Measurements from ENCODE around the gene SYNPO2L. TPM values are rescaled to one million over a fixed set of nuclear protein-coding genes. Genes with fewer than 3 reads are reported as not detected.
A peak's percentile ranks its signal among the peaks of the same experiment; 100 is the strongest.

The SYNPO2L gene
- total RNA-seq, 1 donor = under 0.01 TPM

DNA sequence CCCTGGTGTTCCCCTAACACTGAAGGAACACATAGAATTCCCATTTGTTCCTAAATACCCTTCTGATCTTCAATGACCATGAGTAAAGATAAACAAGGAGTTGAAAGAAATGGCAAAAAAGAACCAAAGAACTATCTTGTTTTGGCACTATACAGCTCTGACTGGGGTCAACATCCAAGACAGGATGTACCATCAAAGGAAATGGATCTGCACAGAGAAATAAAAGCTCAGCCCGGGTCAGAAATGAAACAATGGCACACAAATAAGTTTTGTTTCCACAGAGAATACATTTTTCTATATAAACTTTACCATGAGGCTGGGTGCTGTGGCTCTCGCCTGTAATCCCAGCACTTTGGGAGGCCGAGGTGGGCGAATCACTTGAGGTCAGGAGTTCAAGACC lies 46.7 kb downstream of the SYNPO2L start:
- Histone ChIP-seq H3K27me3 (ENCODE audit: insufficient read depth, low read length) (no peaks in the 10 kb centered on the region), H3K4me2 (ENCODE audit: insufficient read depth, low read length) (no peak overlapping the region), H3K4me1 (ENCODE audit: insufficient read depth, low read length) (no peaks in the 10 kb centered on the region), H3K27ac (ENCODE audit: low read depth, low read length) (no peak overlapping the region), H3K79me2 (ENCODE audit: insufficient read depth, low read length) (no peaks in the 10 kb centered on the region), H3K36me3 (ENCODE audit: insufficient read depth, low read length) (no peaks in the 10 kb centered on the region), H4K20me1 (ENCODE audit: insufficient read depth, low read length) (no peaks in the 10 kb centered on the region), H3K4me3 (ENCODE audit: insufficient read depth, low read length) (no peak overlapping the region), H3K9me3 (ENCODE audit: low read depth, low read length) (no peaks in the 10 kb centered on the region), H2AFZ (ENCODE audit: low read length) (no peak overlapping the region)
- DNase-seq (ENCODE audit: insufficient read length, low spot score, missing footprints) = peak; percentile 8
- TF ChIP-seq, protein P1, sequence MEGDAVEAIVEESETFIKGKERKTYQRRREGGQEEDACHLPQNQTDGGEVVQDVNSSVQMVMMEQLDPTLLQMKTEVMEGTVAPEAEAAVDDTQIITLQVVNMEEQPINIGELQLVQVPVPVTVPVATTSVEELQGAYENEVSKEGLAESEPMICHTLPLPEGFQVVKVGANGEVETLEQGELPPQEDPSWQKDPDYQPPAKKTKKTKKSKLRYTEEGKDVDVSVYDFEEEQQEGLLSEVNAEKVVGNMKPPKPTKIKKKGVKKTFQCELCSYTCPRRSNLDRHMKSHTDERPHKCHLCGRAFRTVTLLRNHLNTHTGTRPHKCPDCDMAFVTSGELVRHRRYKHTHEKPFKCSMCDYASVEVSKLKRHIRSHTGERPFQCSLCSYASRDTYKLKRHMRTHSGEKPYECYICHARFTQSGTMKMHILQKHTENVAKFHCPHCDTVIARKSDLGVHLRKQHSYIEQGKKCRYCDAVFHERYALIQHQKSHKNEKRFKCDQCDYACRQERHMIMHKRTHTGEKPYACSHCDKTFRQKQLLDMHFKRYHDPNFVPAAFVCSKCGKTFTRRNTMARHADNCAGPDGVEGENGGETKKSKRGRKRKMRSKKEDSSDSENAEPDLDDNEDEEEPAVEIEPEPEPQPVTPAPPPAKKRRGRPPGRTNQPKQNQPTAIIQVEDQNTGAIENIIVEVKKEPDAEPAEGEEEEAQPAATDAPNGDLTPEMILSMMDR (IDR thresholded peaks at IDR 0.05; ENCODE audit: extremely low read depth, low read depth, low read length) = no peak

DNA sequence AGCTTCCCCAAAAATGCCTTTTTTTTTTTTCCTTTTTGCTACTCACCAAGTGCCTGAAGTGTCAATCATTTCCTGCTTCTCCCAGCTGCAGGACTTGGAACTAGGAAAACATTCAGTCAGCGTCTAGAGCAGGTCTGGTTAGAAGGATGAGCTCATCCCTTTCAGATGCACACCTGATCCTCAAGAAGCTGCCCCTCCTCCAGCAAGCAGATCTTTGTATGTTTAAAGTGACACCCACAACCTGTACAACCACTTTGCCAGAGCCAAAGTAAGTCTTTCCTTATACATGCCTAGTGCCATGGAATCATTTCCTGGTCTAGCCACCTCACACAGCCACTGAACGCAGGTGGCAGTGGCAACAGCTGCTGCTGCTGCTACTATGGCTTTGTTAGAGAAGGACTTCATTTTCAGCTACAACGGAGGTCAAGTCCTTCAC lies 54.3 kb downstream of the SYNPO2L start:
- Histone ChIP-seq H2AFZ (ENCODE audit: low read length) (no peak overlapping the region), H3K36me3 (ENCODE audit: insufficient read depth, low read length) (no peaks in the 10 kb centered on the region), H3K79me2 (ENCODE audit: insufficient read depth, low read length) (no peaks in the 10 kb centered on the region), H3K27ac (ENCODE audit: low read depth, low read length) (no peak overlapping the region), H3K9me3 (ENCODE audit: low read depth, low read length) (no peaks in the 10 kb centered on the region), H3K4me1 (ENCODE audit: insufficient read depth, low read length) (no peaks in the 10 kb centered on the region), H3K4me3 (ENCODE audit: insufficient read depth, low read length) (no peak overlapping the region), H3K4me2 (ENCODE audit: insufficient read depth, low read length) (no peak overlapping the region), H4K20me1 (ENCODE audit: insufficient read depth, low read length) (no peaks in the 10 kb centered on the region), H3K27me3 (ENCODE audit: insufficient read depth, low read length) (no peaks in the 10 kb centered on the region)
- no peak for DNase-seq (ENCODE audit: insufficient read length, low spot score, missing footprints)
- TF ChIP-seq, protein P1 (IDR thresholded peaks at IDR 0.05; ENCODE audit: extremely low read depth, low read depth, low read length) = no peak

DNA sequence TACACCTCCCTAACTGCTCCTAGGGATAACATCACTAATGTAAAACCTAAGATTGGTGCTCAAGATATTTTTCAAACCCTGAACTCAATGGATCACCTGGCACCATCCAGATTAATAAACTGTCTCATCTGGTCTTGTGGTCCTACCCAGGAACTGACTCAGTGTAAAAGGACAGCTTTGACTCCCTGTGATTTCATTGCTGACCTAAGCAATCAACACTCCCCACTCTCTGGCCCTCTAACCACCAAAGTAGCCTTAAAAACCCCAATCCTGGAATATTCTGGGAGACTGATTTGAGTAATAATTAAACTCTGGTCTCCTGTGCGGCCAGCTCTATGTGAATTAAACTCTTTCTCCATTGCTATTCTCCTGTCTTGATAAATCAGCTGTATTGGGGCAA lies 58.5 kb downstream of the SYNPO2L start:
- no peak overlapping the region for H2AFZ ChIP-seq (ENCODE audit: low read length)
- peak; percentile 27 for DNase-seq (ENCODE audit: insufficient read length, low spot score, missing footprints)
- no peak overlapping the region for H3K4me2 ChIP-seq (ENCODE audit: insufficient read depth, low read length)
- H4K20me1 ChIP-seq (ENCODE audit: insufficient read depth, low read length) = no peaks in the 10 kb centered on the region
- H3K4me1 ChIP-seq (ENCODE audit: insufficient read depth, low read length) = no peaks in the 10 kb centered on the region
- H3K79me2 ChIP-seq (ENCODE audit: insufficient read depth, low read length) = no peaks in the 10 kb centered on the region
- H3K36me3 ChIP-seq (ENCODE audit: insufficient read depth, low read length) = no peaks in the 10 kb centered on the region
- H3K27ac ChIP-seq (ENCODE audit: low read depth, low read length) = no peak overlapping the region
- TF ChIP-seq, protein P1 (IDR thresholded peaks at IDR 0.05; ENCODE audit: extremely low read depth, low read depth, low read length) = no peak
- H3K27me3 ChIP-seq (ENCODE audit: insufficient read depth, low read length) = no peaks in the 10 kb centered on the region
- no peak overlapping the region for H3K4me3 ChIP-seq (ENCODE audit: insufficient read depth, low read length)
- H3K9me3 ChIP-seq (ENCODE audit: low read depth, low read length) = no peaks in the 10 kb centered on the region

Other genes with a start within 250 kb of the SYNPO2L start
- gene ANXA7, start 242.0 kb downstream of the SYNPO2L start, total RNA-seq = 143 and 158 TPM in 2 replicates
- gene MSS51, start 222.5 kb downstream of the SYNPO2L start, total RNA-seq = 2.2 and 2.4 TPM in 2 replicates
- gene PPP3CB, start 160.0 kb downstream of the SYNPO2L start, total RNA-seq = 34.7 and 40.1 TPM in 2 replicates
- 23.0 and 25.0 TPM in 2 replicates for gene USP54, start 64.7 kb downstream of the SYNPO2L start, total RNA-seq
- not detected in 2 replicates for gene MYOZ1, start 14.6 kb downstream of the SYNPO2L start, total RNA-seq
- gene AGAP5, start 42.1 kb upstream of the SYNPO2L start, total RNA-seq = 3.5 and 4.0 TPM in 2 replicates
- 28.3 and 28.6 TPM in 2 replicates for gene SEC24C, start 88.3 kb upstream of the SYNPO2L start, total RNA-seq
- gene CHCHD1, start 126.0 kb upstream of the SYNPO2L start, total RNA-seq = 11.2 and 12.7 TPM in 2 replicates
- 63.1 and 76.7 TPM in 2 replicates for gene ZSWIM8, start 129.6 kb upstream of the SYNPO2L start, total RNA-seq
- 30.4 and 35.8 TPM in 2 replicates for gene NDST2, start 155.6 kb upstream of the SYNPO2L start, total RNA-seq
- gene CAMK2G, start 218.5 kb upstream of the SYNPO2L start, total RNA-seq = 22.4 and 28.3 TPM in 2 replicates